Measurements from ENCODE around the gene RUFY3. TPM values are rescaled to one million over a fixed set of nuclear protein-coding genes. Genes with fewer than 3 reads are reported as not detected.

RUFY3 gene
- total RNA-seq, 1 experiment from 2014 or later: 25.1 TPM

- H3K4me1 ChIP-seq (ENCODE audit: insufficient read depth, low read length, poor library complexity, severe bottlenecking): peaks cover 17% of the 10 kb centered on the region
- no peaks in the 10 kb centered on the region for H3K36me3 ChIP-seq (ENCODE audit: insufficient read depth, low read length, poor library complexity, severe bottlenecking)
- ChIA-PET CTCF (no interaction called here), POLR2A (ENCODE audit: low non-redundant PET) (no interaction called here)
- TF ChIP-seq, protein P1, sequence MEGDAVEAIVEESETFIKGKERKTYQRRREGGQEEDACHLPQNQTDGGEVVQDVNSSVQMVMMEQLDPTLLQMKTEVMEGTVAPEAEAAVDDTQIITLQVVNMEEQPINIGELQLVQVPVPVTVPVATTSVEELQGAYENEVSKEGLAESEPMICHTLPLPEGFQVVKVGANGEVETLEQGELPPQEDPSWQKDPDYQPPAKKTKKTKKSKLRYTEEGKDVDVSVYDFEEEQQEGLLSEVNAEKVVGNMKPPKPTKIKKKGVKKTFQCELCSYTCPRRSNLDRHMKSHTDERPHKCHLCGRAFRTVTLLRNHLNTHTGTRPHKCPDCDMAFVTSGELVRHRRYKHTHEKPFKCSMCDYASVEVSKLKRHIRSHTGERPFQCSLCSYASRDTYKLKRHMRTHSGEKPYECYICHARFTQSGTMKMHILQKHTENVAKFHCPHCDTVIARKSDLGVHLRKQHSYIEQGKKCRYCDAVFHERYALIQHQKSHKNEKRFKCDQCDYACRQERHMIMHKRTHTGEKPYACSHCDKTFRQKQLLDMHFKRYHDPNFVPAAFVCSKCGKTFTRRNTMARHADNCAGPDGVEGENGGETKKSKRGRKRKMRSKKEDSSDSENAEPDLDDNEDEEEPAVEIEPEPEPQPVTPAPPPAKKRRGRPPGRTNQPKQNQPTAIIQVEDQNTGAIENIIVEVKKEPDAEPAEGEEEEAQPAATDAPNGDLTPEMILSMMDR (conservative IDR thresholded peaks at IDR 0.05; ENCODE audit: low read depth, low read length): no peak
- no peak for TF ChIP-seq EZH2 (IDR thresholded peaks at IDR 0.05; ENCODE audit: borderline replicate concordance, low read depth, low read length, poor library complexity, severe bottlenecking)
- no peaks in the 10 kb centered on the region for H3K27me3 ChIP-seq (replicated peaks; ENCODE audit: insufficient read depth, low read depth, low read length, poor library complexity)
- DNase-seq (ENCODE audit: low spot score): no peak
- no TSS peak for BruUV-seq (replicated peaks)
- intact Hi-C loops (cut with micrococcal nuclease; ENCODE audit: unreplicated experiment): no loop called here
- H3K9me3 ChIP-seq (ENCODE audit: low read depth, low read length, poor library complexity, severe bottlenecking): no peaks in the 10 kb centered on the region
- H3K27ac ChIP-seq (ENCODE audit: low read depth, low read length, poor library complexity, severe bottlenecking): no peak overlapping the region
- no peak overlapping the region for H3K4me3 ChIP-seq (ENCODE audit: low read depth, low read length, poor library complexity, severe bottlenecking)
Measured at GRCh38 chr4:70737006-70737405, 15.2 kb downstream of the RUFY3 start.

GRCh38 chr4:70737409-70737808, 15.6 kb downstream of the RUFY3 start:
- Histone ChIP-seq H3K9me3 (ENCODE audit: low read depth, low read length, poor library complexity, severe bottlenecking) (no peaks in the 10 kb centered on the region), H3K27ac (ENCODE audit: low read depth, low read length, poor library complexity, severe bottlenecking) (no peak overlapping the region), H3K4me1 (ENCODE audit: insufficient read depth, low read length, poor library complexity, severe bottlenecking) (peaks cover 17% of the 10 kb centered on the region), H3K36me3 (ENCODE audit: insufficient read depth, low read length, poor library complexity, severe bottlenecking) (no peaks in the 10 kb centered on the region), H3K4me3 (ENCODE audit: low read depth, low read length, poor library complexity, severe bottlenecking) (no peak overlapping the region), H3K27me3 (replicated peaks; ENCODE audit: insufficient read depth, low read depth, low read length, poor library complexity) (no peaks in the 10 kb centered on the region)
- no TSS peak for BruUV-seq (replicated peaks)
- intact Hi-C loops (cut with micrococcal nuclease; ENCODE audit: unreplicated experiment): no loop called here
- POLR2A ChIA-PET (ENCODE audit: low non-redundant PET): no interaction called here
- CTCF ChIA-PET: no interaction called here
- DNase-seq (ENCODE audit: low spot score): no peak
- TF ChIP-seq, protein P1 (conservative IDR thresholded peaks at IDR 0.05; ENCODE audit: low read depth, low read length): no peak
- TF ChIP-seq EZH2 (IDR thresholded peaks at IDR 0.05; ENCODE audit: borderline replicate concordance, low read depth, low read length, poor library complexity, severe bottlenecking): no peak

- peaks cover 17% of the 10 kb centered on the region for H3K4me1 ChIP-seq (ENCODE audit: insufficient read depth, low read length, poor library complexity, severe bottlenecking)
- TF ChIP-seq EZH2 (IDR thresholded peaks at IDR 0.05; ENCODE audit: borderline replicate concordance, low read depth, low read length, poor library complexity, severe bottlenecking): no peak
- TF ChIP-seq, protein P1 (conservative IDR thresholded peaks at IDR 0.05; ENCODE audit: low read depth, low read length): no peak
- no peaks in the 10 kb centered on the region for H3K9me3 ChIP-seq (ENCODE audit: low read depth, low read length, poor library complexity, severe bottlenecking)
- no peaks in the 10 kb centered on the region for H3K27me3 ChIP-seq (replicated peaks; ENCODE audit: insufficient read depth, low read depth, low read length, poor library complexity)
- no TSS peak for BruUV-seq (replicated peaks)
- no peak overlapping the region for H3K4me3 ChIP-seq (ENCODE audit: low read depth, low read length, poor library complexity, severe bottlenecking)
- no peak for DNase-seq (ENCODE audit: low spot score)
- no peak overlapping the region for H3K27ac ChIP-seq (ENCODE audit: low read depth, low read length, poor library complexity, severe bottlenecking)
- POLR2A ChIA-PET (ENCODE audit: low non-redundant PET): no interaction called here
- H3K36me3 ChIP-seq (ENCODE audit: insufficient read depth, low read length, poor library complexity, severe bottlenecking): no peaks in the 10 kb centered on the region
- intact Hi-C loops (cut with micrococcal nuclease; ENCODE audit: unreplicated experiment): no loop called here
- CTCF ChIA-PET: no interaction called here
Measured at GRCh38 chr4:70739496-70740337, 18.0 kb downstream of the RUFY3 start.

Measured in A673 (cell line).